Measurements from ENCODE around the gene TUBA3C.

DNA sequence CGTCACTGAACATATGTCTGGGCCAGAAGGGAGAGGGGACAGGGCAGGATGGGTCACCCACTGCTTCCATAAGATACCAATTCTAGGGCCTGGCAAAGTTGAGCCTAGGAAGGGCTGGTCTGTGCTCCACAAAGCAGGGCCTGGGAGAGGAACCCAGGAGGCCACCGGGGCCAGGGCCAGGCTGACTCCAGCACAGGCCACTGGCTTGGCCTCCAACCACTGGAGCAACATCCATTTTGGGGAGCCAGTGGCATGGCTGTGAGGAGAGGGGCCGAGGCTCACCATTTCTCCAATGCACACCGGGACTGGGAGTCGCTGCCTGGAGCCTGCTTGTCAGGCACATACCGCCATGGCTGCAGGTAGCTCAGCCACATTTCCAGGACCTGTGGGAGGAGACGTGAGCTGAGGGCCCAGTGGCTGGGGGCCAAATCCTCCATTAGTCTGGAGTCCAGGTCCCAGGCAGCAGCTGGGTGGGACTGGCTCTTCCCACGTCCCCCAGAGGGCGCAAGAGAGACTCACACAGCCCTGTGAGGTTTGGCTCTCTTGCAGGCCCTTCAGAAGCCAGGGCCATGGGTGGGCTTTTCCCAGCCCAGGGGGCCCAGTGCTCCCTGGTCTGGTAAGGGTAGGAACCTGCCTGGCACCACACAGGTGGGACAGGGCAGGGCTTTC, 27.7 kb downstream of the TUBA3C start:
- TF ChIP-seq, protein P1, sequence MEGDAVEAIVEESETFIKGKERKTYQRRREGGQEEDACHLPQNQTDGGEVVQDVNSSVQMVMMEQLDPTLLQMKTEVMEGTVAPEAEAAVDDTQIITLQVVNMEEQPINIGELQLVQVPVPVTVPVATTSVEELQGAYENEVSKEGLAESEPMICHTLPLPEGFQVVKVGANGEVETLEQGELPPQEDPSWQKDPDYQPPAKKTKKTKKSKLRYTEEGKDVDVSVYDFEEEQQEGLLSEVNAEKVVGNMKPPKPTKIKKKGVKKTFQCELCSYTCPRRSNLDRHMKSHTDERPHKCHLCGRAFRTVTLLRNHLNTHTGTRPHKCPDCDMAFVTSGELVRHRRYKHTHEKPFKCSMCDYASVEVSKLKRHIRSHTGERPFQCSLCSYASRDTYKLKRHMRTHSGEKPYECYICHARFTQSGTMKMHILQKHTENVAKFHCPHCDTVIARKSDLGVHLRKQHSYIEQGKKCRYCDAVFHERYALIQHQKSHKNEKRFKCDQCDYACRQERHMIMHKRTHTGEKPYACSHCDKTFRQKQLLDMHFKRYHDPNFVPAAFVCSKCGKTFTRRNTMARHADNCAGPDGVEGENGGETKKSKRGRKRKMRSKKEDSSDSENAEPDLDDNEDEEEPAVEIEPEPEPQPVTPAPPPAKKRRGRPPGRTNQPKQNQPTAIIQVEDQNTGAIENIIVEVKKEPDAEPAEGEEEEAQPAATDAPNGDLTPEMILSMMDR (IDR thresholded peaks at IDR 0.05): peak in 1 of 6 experiments; percentile 14
- TF ChIP-seq POLR2A (IDR thresholded peaks at IDR 0.05): no peak
- TF ChIP-seq EP300 (IDR thresholded peaks at IDR 0.05): no peak
- TF ChIP-seq POLR2AphosphoS5 (IDR thresholded peaks at IDR 0.05): no peak

All from upper lobe of left lung (tissue), 4 donors.